Skeletal muscle satellite cell (primary cell): ENCODE results near the gene NR1I3.
A peak's percentile ranks its signal among the peaks of the same experiment; 100 is the strongest.

Experiments used
- H3K27me3 ChIP-seq: 2 replicates; pipeline ENCODE4 v1.7.0; 2013; ENCODE audit warnings: low read length; ENCODE audit not compliant: control insufficient read depth, insufficient read depth
- H3K36me3 ChIP-seq: 2 replicates; pipeline ENCODE4 v1.7.0; 2013; ENCODE audit warnings: mild to moderate bottlenecking, control low read depth, low read length; ENCODE audit not compliant: insufficient read depth
- H3K4me1 ChIP-seq: 2 replicates; pipeline ENCODE4 v1.7.0; 2013; ENCODE audit warnings: low read length; ENCODE audit not compliant: control insufficient read depth, insufficient read depth
- H3K4me2 ChIP-seq: 2 replicates; pipeline ENCODE4 v1.7.0; 2013; ENCODE audit warnings: mild to moderate bottlenecking, low read length
- H3K4me3 ChIP-seq: 2 replicates; pipeline ENCODE4 v1.7.0; 2013; ENCODE audit warnings: low read length
- H3K9ac ChIP-seq: 2 replicates; pipeline ENCODE4 v1.7.0; 2013; ENCODE audit warnings: mild to moderate bottlenecking, low read depth, low read length, moderate library complexity
- H3K9me3 ChIP-seq: replicated peaks from 2 replicates; pipeline ENCODE4 v1.7.0; 2013; ENCODE audit warnings: mild to moderate bottlenecking, control low read depth, low read length

Gene NR1I3

DNA sequence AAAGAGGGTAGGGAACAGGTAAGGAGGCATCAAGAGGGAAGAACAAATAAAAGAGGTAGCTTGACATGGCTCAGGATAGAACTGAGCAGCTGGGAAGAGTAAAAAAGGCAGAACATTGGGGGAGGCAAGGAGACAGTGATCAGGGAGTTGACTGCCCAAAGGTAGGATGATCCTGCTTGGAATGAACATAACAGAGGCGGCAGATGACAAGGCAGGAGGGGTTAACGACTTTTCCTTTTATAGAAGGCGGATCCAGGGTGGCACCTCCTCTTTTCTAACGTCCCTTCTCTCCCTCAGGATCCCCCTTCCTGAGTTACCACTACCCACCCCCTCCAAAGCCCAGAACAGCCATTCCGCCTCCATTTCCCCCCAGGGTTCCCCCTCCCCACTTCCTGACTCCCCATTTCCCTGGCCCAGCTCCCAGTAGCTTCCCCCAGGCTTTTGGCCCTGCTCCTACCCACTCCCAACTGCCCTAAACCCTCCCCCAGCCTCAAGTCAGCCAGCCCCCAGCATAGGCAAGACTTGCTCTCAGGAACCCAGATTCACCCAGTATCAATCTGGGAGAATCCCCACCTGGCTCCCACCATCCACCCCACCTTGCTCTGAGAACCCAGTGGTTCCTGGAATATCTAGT, 38.4 kb downstream of the NR1I3 start:
- peaks cover 55% of the 10 kb centered on the region for H3K4me1 ChIP-seq
- H3K27me3 ChIP-seq: no peaks in the 10 kb centered on the region
- peak overlapping the region; percentile 81 for H3K4me2 ChIP-seq
- peaks cover 11% of the 10 kb centered on the region for H3K36me3 ChIP-seq
- H3K9me3 ChIP-seq: no peaks in the 10 kb centered on the region
- peak overlapping the region; percentile 60 for H3K4me3 ChIP-seq
- H3K9ac ChIP-seq: no peak overlapping the region

DNA sequence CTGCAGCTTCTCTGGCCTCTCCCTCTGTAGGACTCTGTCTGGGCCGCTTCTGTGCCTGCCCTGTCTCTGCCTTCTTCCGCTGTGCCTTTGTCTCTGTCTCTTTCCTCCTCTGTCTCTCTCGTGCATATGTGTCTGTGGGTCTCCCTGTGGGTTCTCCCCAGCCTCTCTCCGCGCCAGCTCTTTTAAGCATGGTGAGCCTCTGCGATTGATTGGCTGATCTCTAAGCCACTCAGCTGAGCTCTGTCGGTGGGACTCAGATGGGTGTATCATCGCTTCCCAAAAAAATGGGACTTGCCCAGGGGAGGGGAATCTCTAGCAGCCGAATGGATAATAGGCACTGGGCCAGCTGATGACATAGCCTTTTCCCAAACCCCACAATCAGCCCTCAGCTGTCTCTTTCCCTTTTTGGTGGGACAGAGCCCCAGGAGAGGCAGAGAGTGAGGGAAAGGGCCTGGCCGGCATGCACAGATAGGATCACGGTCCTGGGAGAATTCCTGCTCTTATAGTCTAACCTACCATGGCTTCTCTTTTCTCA, 39.0 kb downstream of the NR1I3 start, which contains the start of gene ADAMTS4:
Gene ADAMTS4 (minus strand): TSS at position 158 of the 535 bp plus-strand sequence. CDS start 427 bp downstream, outside the sequence.
- Histone ChIP-seq H3K4me2 (peak within 1 kb of the TSS; percentile 81), H3K4me3 (peak within 1 kb of the TSS; percentile 60), H3K36me3 (peaks cover 5% of the 10 kb centered on the region), H3K27me3 (no peaks in the 10 kb centered on the region), H3K9me3 (no peaks in the 10 kb centered on the region), H3K9ac (peak within 1 kb of the TSS; percentile 77), H3K4me1 (peaks cover 56% of the 10 kb centered on the region)

DNA sequence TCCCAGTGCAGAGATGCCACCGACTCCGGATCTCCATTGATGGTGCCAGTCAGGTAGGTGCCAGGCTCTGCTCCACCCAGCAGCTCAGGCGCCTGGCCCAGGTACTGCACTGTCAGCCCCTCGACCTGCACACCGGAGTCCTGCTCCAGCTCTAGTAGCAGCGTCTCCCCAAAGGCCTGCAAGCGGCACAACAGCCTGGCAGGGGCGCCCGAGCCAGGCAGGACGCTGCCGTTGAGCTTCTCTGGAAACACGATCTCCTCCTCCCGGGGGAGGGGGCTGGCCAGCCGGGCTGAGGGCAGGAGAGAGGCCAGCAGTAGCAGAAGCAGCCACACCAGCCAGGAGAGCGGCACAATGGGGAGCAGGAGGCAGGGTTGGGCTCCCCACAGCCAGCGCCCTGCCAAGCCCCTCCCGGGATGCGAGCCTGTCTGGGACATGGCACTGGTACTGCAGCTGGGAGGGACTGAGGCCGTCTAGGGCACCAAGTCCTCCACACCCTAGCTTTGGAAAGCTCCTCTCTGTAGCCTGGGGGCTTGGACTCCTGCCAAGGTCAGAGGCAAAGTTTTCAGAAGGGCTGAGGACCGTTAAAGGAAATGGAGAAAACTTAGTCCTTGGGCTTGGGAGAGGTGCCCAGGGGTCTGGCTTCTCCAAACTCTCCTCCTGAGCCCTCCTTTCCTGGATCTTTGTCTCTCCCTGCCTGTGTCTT, 39.7 kb downstream of the NR1I3 start:
- Histone ChIP-seq H3K4me2 (peak overlapping the region; percentile 81), H3K9me3 (no peaks in the 10 kb centered on the region), H3K27me3 (no peaks in the 10 kb centered on the region), H3K4me3 (peak overlapping the region; percentile 60), H3K4me1 (peaks cover 57% of the 10 kb centered on the region), H3K36me3 (no peaks in the 10 kb centered on the region), H3K9ac (peak overlapping the region; percentile 77)

DNA sequence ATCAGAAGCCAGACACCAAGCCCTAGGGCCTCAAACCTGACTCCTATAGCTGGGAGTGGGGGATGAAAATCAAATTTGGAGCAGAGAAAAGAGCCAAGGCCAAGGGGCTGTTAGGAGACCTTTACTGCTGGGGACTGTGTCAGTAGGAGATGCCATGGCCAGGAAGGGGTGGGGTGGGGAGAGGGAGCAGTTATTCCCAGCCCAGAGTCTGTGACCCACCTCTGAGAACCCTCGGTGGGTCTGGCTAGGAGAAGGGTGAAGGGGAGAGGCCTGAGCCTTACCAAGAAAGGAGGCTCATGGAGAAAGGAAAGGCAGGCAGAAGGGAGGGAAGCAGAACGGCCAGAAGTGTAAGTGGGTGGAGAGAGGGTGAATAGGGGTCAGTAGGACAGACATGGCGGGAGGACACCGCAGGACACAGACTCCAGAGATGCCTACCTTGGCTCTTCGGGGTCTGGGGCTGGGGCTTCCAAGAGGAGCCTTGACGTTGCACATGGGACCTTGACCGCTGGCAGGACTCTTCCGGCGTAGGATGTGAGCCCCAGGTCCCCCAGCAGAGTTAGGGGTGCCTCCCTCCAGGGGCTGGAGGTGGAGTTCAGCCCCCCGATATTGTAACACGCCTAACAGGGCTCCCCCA, 40.3 kb downstream of the NR1I3 start:
- peak overlapping the region; percentile 60 for H3K4me3 ChIP-seq
- no peaks in the 10 kb centered on the region for H3K36me3 ChIP-seq
- H3K4me1 ChIP-seq: peaks cover 57% of the 10 kb centered on the region
- H3K27me3 ChIP-seq: no peaks in the 10 kb centered on the region
- no peaks in the 10 kb centered on the region for H3K9me3 ChIP-seq
- H3K4me2 ChIP-seq: peak overlapping the region; percentile 81
- H3K9ac ChIP-seq: peak overlapping the region; percentile 77

DNA sequence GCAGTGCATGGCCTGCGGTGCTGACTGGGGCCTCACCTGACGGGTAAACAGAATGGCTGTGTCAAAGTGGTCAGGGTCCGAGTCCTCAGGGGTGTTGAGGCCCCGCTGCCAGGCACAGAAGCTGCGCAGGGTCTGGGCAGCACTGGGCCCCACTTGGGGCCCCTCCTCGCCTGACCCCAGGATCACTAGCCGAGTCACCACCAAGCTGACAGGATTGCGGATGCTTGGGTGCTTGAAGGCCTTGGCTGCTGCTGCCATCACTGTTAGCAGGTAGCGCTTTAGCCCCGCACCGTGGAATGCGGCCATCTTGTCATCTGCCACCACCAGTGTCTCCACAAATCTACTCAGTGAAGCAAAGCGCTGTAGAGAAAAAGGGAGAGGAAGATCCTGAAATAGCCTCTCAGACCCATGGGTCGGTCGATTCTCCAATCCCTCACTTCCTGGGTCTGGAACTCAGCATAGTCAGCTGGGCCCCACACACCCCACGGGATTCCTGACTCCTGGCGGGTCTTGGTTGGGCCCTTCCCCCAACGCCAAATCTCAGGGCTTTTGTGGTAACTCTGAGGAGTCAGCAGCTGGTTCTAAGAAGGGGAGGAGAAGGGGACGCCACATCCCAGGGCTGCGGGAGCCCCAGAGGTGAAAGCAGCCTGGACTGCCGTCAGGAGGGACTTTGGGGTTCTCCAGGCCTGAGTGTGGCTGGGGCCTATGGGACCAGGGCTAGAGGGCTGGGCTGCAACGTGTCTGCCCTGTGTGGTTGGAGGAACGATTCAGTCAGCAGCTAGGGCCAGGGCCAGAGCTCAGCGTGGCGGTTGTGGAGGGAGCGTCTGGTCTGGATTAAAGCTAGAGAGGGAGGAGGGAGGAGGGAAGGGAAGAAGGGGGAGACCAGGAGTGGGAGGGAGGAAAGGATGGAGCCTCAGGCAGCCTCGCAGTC, 41.2 kb downstream of the NR1I3 start:
- peaks cover 56% of the 10 kb centered on the region for H3K4me1 ChIP-seq
- H3K9ac ChIP-seq: peak overlapping the region; percentile 77
- no peaks in the 10 kb centered on the region for H3K9me3 ChIP-seq
- no peaks in the 10 kb centered on the region for H3K27me3 ChIP-seq
- peak overlapping the region; percentile 81 for H3K4me2 ChIP-seq
- H3K4me3 ChIP-seq: peak overlapping the region; percentile 60
- no peaks in the 10 kb centered on the region for H3K36me3 ChIP-seq

DNA sequence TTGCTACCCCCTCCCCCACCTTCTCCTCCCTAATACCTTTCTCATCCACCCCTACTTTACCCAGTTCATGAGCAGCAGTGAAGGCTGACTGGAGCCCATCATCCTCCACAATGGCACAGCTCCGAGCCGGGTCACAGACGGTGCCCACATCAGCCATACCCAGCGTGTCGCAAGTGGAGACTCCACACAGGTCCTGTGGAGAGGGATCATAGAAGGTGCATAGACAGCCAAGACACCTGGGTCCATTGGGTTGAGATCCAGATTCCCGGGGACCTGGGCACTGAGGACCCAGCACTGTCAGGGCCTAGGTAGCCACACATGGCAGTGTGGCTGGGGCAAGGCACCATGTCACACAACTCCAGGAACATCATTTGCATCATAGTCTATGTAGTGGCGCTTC, 41.9 kb downstream of the NR1I3 start:
- H3K4me3 ChIP-seq: no peak overlapping the region
- no peaks in the 10 kb centered on the region for H3K27me3 ChIP-seq
- H3K9ac ChIP-seq: peak overlapping the region; percentile 77
- no peaks in the 10 kb centered on the region for H3K36me3 ChIP-seq
- peaks cover 49% of the 10 kb centered on the region for H3K4me1 ChIP-seq
- peak overlapping the region; percentile 81 for H3K4me2 ChIP-seq
- H3K9me3 ChIP-seq: no peaks in the 10 kb centered on the region

DNA sequence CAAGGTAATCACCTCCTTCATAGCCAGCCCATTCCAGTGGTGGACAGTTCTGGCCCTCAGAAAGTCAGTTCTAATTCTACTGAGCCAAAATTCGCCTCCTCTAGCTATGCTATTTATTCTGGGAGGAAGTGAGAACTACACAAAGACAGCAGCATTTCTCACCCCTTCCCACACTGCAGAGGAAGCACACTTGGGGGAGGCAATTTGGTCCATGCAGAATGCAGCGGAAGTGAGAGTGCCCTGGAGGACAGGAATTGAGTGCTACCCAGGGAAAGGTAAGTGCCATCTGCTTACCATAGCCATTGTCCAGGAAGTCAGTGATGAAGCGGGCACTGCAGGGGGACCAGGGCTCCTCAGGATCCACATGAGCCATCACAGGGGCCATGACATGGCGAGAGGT, 42.8 kb downstream of the NR1I3 start:
- Histone ChIP-seq H3K27me3 (no peaks in the 10 kb centered on the region), H3K4me3 (no peak overlapping the region), H3K4me1 (peaks cover 41% of the 10 kb centered on the region), H3K4me2 (no peak overlapping the region), H3K9ac (no peak overlapping the region), H3K9me3 (no peaks in the 10 kb centered on the region), H3K36me3 (no peaks in the 10 kb centered on the region)

DNA sequence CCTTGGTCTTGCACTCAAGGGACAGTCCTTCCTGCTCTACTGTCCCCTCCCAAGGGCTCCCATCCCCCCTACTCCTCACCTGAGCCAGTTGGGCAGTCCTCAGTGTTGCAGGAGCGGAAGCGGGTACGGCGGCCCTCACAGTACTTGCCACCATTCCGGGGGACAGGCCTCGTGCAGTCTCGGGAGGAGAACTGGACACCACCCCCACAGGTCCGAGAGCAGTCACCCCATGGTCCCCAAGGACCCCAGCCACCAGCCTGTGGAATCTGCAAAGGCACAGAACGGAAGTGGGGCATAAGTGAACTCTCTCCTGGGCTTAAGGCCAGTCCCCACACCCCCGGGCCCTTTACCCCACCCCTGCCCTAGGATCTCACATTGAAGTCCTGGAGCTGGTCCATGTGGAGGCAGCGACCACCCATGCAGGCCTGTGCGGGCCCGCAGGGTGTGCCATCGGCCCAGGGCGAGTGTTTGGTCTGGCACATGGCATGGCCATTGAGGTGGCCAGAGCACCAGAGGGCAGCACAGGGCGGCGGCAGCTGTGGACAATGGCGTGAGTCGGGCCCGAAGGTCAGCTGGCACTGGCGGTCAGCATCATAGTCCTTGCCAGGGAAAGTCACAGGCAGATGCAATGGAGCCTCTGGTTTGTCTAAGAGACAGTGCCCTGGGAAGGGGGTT, 44.3 kb downstream of the NR1I3 start:
- H3K4me2 ChIP-seq: peak overlapping the region; percentile 16
- H3K27me3 ChIP-seq: no peaks in the 10 kb centered on the region
- no peaks in the 10 kb centered on the region for H3K9me3 ChIP-seq
- no peak overlapping the region for H3K9ac ChIP-seq
- no peak overlapping the region for H3K4me3 ChIP-seq
- peaks cover 31% of the 10 kb centered on the region for H3K4me1 ChIP-seq
- no peaks in the 10 kb centered on the region for H3K36me3 ChIP-seq

DNA sequence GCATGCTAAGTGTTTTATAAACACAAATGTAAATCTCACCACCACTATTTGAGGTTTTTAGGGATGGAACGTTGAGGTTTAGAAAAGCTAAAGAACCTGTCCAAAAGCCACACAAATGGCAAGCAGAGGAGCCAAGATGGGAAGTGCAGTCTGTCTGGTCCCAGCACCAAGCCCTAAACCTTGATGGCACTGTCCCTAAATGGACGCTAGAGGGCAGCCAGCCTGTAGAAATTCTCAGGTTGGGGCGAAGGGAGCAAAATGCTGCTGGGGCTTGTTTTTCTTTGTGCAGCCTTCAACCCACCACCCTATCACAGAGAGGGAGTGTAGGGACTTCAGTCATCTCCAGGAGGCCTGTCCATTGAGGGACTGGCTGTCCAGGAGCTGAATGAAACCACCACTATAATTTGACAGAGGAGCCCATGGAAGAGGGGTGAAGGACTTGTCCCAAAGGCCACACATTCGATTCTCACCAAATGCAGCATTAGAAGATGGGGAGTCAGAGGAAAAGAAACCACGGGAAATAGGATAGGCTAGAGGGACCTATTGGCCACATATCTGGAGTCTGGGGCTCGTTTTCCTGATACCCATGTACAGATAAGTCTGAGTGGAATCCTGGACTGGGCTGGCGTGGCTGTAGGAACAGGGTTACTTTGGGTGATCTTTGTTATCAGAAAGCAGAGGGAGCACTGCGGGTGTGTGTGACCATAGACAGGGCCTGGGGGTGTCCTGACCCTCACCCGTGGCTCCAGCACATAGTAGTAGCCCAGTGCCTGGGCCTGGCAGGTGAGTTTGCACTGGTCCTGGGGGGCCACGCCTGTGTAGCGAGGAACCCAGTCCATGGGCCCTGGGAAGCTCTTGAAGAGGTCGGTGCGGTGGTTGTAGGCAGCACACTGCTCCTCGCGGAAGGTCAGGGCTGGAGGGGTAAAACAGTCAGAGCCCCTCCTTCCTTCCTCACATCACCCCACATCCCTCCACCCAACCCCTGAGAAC, 45.2 kb downstream of the NR1I3 start:
- Histone ChIP-seq H3K9me3 (no peaks in the 10 kb centered on the region), H3K4me2 (no peak overlapping the region), H3K4me3 (no peak overlapping the region), H3K9ac (no peak overlapping the region), H3K27me3 (no peaks in the 10 kb centered on the region), H3K4me1 (peaks cover 22% of the 10 kb centered on the region), H3K36me3 (no peaks in the 10 kb centered on the region)

DNA sequence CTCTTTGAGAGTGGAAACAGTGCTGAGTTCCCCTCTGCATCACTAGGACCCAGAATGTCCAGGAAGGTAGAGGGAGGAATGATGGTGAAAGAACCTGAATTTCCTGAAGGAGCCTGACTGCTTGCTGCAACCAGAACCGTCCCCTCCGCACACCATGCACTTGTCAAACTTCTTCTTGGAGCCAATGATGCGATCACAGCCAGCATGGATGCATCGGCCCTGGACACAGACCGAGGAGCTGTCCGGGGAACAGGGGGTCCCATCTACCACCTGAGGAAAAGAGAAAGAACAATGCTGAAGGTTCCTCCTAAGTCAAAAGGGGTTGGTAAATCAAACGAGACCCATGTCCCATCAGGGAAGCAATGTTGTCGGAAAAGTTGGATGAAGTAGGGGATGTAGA, 46.0 kb downstream of the NR1I3 start:
- Histone ChIP-seq H3K9me3 (no peaks in the 10 kb centered on the region), H3K4me3 (no peak overlapping the region), H3K36me3 (no peaks in the 10 kb centered on the region), H3K4me2 (no peak overlapping the region), H3K4me1 (peaks cover 14% of the 10 kb centered on the region), H3K9ac (no peak overlapping the region), H3K27me3 (no peaks in the 10 kb centered on the region)
